Endothelial cell of umbilical vein (primary cell): ENCODE data around the gene MLLT11.
A peak's percentile ranks its signal among the peaks of the same experiment; 100 is the strongest.

Experiments
- CTCF ChIP-seq, 2 donors: IDR thresholded peaks; 1 replicate in 1 of 2; 2 replicates in 1 of 2; pipeline ENCODE4 v1.5.1; 2011; ENCODE audit warnings: low read length in 2 of 2, mild to moderate bottlenecking in 2 of 2, moderate library complexity in 2 of 2, control low read depth in 1 of 2, inconsistent platforms in 1 of 2, low read depth in 1 of 2; ENCODE audit not compliant: insufficient read depth in 1 of 2; ENCODE audit errors: extremely low read depth in 1 of 2
- POLR2A ChIP-seq: IDR thresholded peaks from 2 replicates; pipeline ENCODE4 v1.6.1; 2012; ENCODE audit warnings: low read depth, mild to moderate bottlenecking, control low read depth, low read length
- POLR2AphosphoS5 ChIP-seq: IDR thresholded peaks from 2 replicates; pipeline ENCODE4 v1.6.1; 2012; ENCODE audit warnings: low read depth, mild to moderate bottlenecking, control low read depth, low read length, moderate library complexity; ENCODE audit not compliant: insufficient read depth
- TF ChIP-seq, protein P1 (sequence below): IDR thresholded peaks from 2 replicates; pipeline ENCODE4 v1.6.1; 2011; ENCODE audit not compliant: insufficient read depth, insufficient read length

GRCh38 chr1:151050051-151050688 lies 10.0 kb upstream of the MLLT11 start:
- TF ChIP-seq CTCF (IDR thresholded peaks at IDR 0.05; ENCODE audit: extremely low read depth in 1 of 2, insufficient read depth in 1 of 2, low read depth in 1 of 2, low read length in 2 of 2) (no peak), POLR2A (no peak), POLR2AphosphoS5 (peak; percentile 23)
- TF ChIP-seq, protein P1, sequence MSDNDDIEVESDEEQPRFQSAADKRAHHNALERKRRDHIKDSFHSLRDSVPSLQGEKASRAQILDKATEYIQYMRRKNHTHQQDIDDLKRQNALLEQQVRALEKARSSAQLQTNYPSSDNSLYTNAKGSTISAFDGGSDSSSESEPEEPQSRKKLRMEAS, result no peak
